ENCODE results near the gene APOL4.

GRCh38 chr22:36239150-36239400 lies 37.5 kb upstream of the APOL4 start:
- no peak for TF ChIP-seq CTCF (optimal IDR thresholded peaks at IDR 0.05 in 1 of 3, IDR thresholded peaks at IDR 0.05 in 1 of 3, conservative IDR thresholded peaks at IDR 0.05 in 1 of 3; ENCODE audit: extremely low read depth in 1 of 3, insufficient read depth in 2 of 3, low read length in 3 of 3)
- no peak for TF ChIP-seq EZH2 (IDR thresholded peaks at IDR 0.05; ENCODE audit: low read length)

All from keratinocyte (primary cell).